Hematopoietic multipotent progenitor cell (in vitro differentiated cells): Measurements from ENCODE around the gene GNAT1. TPM values are rescaled to one million over a fixed set of nuclear protein-coding genes. Genes with fewer than 3 reads are reported as not detected.

ENCODE experiments used
- DNase-seq, 3 donors: peaks; one replicate each; pipeline ENCODE4 v3.0.0-alpha.2; 2011 to 2015; ENCODE audit warnings: low read depth in 2 of 3, low spot score in 2 of 3
- total RNA-seq: library from RNA; depleted of rRNA; stranded (reverse); fragments of >200 nt; gene quantifications from one replicate; pipeline ENCODE4 v1.2.3, GENCODE V29; 2012

Gene GNAT1
- total RNA-seq, 1 donor = not detected

DNA sequence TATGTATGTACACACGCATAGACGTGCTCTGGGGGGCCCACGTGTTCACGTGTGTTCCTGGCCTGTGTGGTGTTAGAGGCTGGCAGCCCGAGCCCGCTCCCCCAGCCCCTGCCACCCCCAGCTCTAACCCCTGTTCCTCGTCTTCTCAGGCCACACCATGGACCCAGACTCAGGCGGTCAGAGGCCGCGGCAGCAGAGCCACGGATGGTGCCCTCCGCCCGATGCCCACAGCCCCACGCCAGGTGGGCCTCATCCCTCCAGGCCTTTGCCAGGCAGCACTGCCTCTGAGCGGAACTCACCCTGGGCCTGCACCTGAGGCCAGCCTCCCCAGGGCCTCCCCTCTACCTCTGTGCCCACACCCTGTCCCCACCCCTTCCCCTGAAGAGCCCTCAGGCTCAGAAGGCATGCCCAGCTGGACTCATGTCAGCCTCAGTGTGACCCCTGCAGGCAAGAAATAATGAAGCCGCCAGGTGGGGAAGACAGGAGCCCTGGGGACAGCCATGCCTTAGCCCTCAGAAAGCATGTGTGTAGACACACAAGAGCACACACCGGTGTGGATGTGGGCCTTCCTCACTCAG, 16.4 kb upstream of the GNAT1 start:
- no peak for DNase-seq

GRCh38 chr3:50177346-50177745, 14.1 kb upstream of the GNAT1 start:
- DNase-seq = no peak

GRCh38 chr3:50179710-50180109, 11.7 kb upstream of the GNAT1 start:
- no peak for DNase-seq

GRCh38 chr3:50181985-50182384, 9.4 kb upstream of the GNAT1 start:
- no peak for DNase-seq

DNA sequence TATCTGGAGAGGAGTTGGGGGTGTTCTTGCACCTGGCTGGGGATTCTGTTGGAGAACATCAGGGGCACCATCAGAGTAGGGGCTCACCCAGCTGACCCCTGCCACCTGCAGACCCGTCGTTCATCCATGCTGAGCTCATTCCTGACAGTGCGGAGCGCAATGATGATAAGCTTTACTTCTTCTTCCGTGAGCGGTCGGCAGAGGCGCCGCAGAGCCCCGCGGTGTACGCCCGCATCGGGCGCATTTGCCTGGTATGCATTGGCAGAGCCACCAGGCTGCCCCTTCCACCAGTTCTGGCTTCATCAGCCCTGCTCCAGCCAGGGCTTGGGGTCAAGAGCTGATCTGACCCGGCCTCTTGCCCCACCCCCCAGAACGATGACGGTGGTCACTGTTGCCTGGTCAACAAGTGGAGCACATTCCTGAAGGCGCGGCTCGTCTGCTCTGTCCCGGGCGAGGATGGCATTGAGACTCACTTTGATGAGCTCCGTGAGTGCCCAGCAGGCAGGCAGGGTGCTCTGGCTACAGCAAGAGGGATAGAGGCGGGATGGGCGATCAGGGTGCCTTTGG, 8.8 kb upstream of the GNAT1 start:
- DNase-seq = no peak

DNA sequence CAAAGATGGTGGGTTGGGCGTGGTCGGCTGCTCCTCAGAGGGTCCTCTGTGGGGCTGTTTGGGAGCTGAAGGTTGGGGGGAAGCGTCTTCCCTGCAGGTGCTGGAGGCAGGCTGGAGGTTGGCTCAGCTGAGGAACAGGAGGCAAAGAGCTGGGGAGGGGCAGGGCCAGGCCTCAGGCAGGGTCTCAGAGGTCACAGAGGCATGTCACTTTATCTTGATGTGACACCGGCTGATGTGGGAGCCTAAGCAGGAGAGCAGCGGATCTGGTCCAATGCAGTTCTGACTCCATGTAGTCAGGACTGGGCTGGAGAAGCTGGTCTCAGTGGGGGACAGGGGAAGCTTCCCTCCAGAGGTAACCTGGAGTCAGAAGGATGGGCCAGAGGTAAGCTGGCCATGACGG, 7.7 kb upstream of the GNAT1 start:
- DNase-seq = no peak

- no peak for DNase-seq
Measured at GRCh38 chr3:50184242-50184978, 7.0 kb upstream of the GNAT1 start.

- DNase-seq = no peak
Measured at GRCh38 chr3:50185230-50185629, 6.2 kb upstream of the GNAT1 start.

DNA sequence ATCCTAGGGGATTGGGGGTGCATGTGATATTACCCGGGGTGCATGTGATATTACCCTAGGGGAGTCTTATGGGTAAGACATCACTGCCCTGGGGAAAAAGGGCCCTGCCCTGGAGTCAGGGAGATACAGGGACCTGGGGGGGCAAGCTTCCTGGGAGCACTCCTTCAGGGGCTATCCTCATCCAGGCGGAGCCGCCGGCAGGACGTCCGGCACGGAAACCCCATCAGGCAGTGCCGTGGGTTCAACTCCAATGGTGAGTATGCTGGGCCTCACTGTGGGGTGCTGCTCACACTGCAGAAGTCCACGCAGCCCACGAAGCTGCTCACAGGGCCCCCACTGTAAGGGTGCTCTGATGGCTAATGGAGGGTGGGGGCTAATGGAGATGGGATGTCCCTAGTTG, 5.3 kb upstream of the GNAT1 start:
- DNase-seq = no peak

DNA sequence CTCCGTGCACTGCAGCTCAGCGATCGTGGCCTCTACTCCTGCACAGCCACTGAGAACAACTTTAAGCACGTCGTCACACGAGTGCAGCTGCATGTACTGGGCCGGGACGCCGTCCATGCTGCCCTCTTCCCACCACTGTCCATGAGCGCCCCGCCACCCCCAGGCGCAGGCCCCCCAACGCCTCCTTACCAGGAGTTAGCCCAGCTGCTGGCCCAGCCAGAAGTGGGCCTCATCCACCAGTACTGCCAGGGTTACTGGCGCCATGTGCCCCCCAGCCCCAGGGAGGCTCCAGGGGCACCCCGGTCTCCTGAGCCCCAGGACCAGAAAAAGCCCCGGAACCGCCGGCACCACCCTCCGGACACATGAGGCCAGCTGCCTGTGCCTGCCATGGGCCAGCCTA, 3.7 kb upstream of the GNAT1 start:
- no peak for DNase-seq

GRCh38 chr3:50189274-50189673, 2.1 kb upstream of the GNAT1 start:
- DNase-seq = peak in 2 of 3 donors; percentile 66 to 85

GRCh38 chr3:50189989-50190388, 1.4 kb upstream of the GNAT1 start:
- DNase-seq = no peak

DNA sequence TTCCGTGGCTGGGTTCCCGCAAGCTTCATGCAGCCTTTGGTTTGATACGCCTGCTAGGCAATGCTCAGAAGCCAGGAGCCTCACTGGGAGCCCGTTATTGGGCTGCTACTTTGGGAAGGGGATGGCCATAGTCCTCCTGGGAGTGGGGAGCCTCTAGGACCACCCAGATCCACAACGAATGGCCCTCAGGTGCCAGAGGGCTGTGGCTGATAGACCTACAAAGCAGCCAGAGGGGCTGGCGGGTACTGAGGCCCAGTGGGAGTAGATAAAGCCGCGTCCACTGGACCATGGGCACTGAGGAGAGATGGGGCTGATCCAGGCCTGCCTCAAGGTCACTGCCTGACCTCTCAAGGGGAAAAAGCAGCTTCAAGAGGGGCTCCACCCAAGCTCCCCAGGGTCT, 714 bp downstream of the GNAT1 start:
- DNase-seq = no peak

- peak; percentile 65 to 86 (median 69) for DNase-seq
Measured at GRCh38 chr3:50192689-50193141, 1.3 kb downstream of the GNAT1 start.

DNA sequence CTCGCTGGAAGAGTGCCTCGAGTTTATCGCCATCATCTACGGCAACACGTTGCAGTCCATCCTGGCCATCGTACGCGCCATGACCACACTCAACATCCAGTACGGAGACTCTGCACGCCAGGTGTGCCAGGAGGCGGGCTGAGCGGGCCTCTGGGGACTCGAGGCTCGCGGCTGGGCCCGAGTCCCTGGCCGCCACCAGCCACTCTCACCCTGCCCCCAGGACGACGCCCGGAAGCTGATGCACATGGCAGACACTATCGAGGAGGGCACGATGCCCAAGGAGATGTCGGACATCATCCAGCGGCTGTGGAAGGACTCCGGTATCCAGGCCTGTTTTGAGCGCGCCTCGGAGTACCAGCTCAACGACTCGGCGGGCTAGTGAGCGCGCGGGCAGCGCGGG, 1.9 kb downstream of the GNAT1 start:
- DNase-seq = no peak

GRCh38 chr3:50193746-50194127, 2.3 kb downstream of the GNAT1 start:
- DNase-seq = no peak

GRCh38 chr3:50194128-50194902, 2.9 kb downstream of the GNAT1 start:
- DNase-seq = peak; percentile 77 to 80 (median 80)

DNA sequence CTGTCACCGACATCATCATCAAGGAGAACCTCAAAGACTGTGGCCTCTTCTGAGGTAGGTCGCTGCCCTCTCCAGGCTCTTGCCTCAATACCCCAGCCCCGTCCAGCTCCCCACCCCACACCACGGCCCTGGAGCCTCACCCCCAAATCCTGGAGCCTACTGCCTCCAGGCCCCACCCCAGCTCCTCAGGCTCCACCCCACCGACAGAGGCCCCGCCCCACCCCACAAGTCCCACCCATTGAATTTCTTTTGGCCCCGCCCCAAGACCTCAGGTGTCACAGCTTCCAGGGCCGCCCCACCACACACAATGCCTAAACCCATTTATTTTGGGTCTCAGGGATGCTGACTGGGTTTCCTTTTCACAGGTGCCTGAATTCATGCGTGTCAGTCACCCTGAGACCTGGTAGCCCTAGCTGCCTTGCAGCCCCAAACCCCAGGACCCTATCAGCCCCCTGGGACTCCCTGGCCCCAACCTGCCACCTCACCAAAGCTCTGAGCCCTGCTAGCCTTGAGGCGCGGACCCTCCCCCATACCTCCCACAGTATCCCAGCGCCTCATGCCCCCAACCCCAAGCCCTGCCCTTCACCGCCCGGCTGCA, 3.6 kb downstream of the GNAT1 start:
- peak in 2 of 3 donors; percentile 37 to 48 for DNase-seq

GRCh38 chr3:50195501-50196252, 4.3 kb downstream of the GNAT1 start:
- DNase-seq = no peak

- DNase-seq = no peak
Measured at GRCh38 chr3:50196253-50196801, 4.9 kb downstream of the GNAT1 start.
